ENCODE measurements around the gene MTHFD1L. TPM values are rescaled to one million over a fixed set of nuclear protein-coding genes. Genes with fewer than 3 reads are reported as not detected.

Gene MTHFD1L
- total RNA-seq, 1 donor from 2014 or later = 107 TPM

DNA sequence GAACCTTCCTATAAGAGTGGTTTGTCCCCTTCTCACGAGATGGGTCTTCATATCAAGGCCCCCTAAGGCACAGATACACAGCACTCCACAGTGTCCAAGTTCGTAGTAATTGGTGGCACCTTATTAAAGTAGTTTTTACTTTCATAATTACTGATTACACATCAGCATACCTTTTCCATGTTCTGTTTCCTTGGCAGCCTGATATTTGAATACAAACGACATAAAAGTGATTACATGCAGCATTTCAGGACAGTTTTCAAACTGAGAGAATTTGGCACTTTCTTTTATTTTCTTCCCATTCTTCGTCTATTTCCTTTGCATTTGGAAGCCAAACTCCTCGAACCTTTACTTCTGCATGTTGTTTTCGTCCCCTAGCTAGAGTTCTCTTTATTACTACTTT is 139.7 kb downstream of the MTHFD1L start:
- Mint-ChIP-seq H3K36me3 (ENCODE audit: low read depth, unreplicated experiment) (peaks cover 9% of the 10 kb centered on the region), H3K27me3 (ENCODE audit: low read depth, unreplicated experiment) (no peaks in the 10 kb centered on the region), H3K27ac (ENCODE audit: unreplicated experiment) (no peak overlapping the region), H3K4me1 (ENCODE audit: low read depth, unreplicated experiment) (peaks cover 6% of the 10 kb centered on the region), H3K9me3 (ENCODE audit: unreplicated experiment) (no peaks in the 10 kb centered on the region), H3K4me3 (ENCODE audit: unreplicated experiment) (no peak overlapping the region)
- Histone ChIP-seq H3K36me3 (ENCODE audit: insufficient read depth, low read length) (no peaks in the 10 kb centered on the region), H4K20me1 (ENCODE audit: insufficient read depth, low read length) (no peaks in the 10 kb centered on the region), H3K79me2 (ENCODE audit: insufficient read depth, low read length) (no peaks in the 10 kb centered on the region), H3K27me3 (ENCODE audit: insufficient read depth, low read length) (no peaks in the 10 kb centered on the region), H3K9ac (ENCODE audit: low read length) (peak overlapping the region; percentile 11), H3K4me3 (ENCODE audit: insufficient read depth, low read depth, low read length) (no peak overlapping the region), H3K27ac (ENCODE audit: low read depth, low read length) (peak overlapping the region; percentile 43), H3K9me3 (ENCODE audit: insufficient read depth, low read depth, low read length) (no peaks in the 10 kb centered on the region), H3K4me1 (ENCODE audit: insufficient read depth, low read length) (peaks cover 18% of the 10 kb centered on the region), H3K4me2 (ENCODE audit: low read length) (peak overlapping the region; percentile 85), H2AFZ (ENCODE audit: low read depth, low read length) (no peak overlapping the region)
- FAIRE-seq (no peak), DNase-seq (ENCODE audit: low read depth) (no peak)
- TF ChIP-seq, protein P1, sequence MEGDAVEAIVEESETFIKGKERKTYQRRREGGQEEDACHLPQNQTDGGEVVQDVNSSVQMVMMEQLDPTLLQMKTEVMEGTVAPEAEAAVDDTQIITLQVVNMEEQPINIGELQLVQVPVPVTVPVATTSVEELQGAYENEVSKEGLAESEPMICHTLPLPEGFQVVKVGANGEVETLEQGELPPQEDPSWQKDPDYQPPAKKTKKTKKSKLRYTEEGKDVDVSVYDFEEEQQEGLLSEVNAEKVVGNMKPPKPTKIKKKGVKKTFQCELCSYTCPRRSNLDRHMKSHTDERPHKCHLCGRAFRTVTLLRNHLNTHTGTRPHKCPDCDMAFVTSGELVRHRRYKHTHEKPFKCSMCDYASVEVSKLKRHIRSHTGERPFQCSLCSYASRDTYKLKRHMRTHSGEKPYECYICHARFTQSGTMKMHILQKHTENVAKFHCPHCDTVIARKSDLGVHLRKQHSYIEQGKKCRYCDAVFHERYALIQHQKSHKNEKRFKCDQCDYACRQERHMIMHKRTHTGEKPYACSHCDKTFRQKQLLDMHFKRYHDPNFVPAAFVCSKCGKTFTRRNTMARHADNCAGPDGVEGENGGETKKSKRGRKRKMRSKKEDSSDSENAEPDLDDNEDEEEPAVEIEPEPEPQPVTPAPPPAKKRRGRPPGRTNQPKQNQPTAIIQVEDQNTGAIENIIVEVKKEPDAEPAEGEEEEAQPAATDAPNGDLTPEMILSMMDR (IDR thresholded peaks at IDR 0.05; ENCODE audit: insufficient read depth, low read depth, low read length) = no peak
- TF ChIP-seq EZH2 (IDR thresholded peaks at IDR 0.05; ENCODE audit: insufficient read depth, low read length) = no peak

DNA sequence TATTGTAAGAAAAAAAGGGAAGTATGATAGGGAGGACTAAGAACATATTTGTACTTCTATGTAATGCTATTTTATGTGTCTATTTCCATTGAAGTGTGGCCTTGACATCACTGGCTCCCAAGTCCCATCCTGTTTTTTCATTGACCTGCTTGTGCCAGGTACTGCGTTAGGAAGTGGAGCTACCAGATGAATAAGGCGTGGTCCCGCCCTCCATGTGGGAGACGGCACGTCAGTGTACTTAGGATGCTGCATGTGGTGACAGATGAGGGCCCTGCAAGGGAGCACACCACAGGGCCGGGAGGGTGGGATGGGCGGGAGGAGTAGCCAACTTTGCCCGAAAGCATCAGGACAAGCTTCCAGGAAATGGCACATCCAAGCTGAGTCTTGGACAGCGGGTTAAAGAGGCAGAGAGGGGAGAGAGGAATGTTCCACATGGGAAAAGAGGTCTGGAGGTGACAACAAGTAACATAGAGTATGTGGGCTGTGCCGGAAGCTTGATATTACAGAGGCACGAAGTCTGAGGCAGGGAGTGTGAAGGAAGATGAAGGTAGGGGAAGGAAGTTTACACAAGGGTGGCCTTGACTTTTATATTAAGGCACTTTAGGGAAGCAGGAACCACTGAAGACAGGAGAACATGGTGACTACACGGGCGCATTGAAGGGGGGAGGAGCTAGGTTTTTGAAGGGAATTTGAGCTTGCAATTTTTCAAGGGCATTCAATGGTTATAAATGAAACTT is 140.6 kb downstream of the MTHFD1L start:
- Histone ChIP-seq H2AFZ (ENCODE audit: low read depth, low read length) (no peak overlapping the region), H3K27me3 (ENCODE audit: insufficient read depth, low read length) (no peaks in the 10 kb centered on the region), H3K4me2 (ENCODE audit: low read length) (no peak overlapping the region), H3K9me3 (ENCODE audit: insufficient read depth, low read depth, low read length) (no peaks in the 10 kb centered on the region), H3K79me2 (ENCODE audit: insufficient read depth, low read length) (no peaks in the 10 kb centered on the region), H3K27ac (ENCODE audit: low read depth, low read length) (no peak overlapping the region), H3K4me3 (ENCODE audit: insufficient read depth, low read depth, low read length) (no peak overlapping the region), H3K4me1 (ENCODE audit: insufficient read depth, low read length) (peaks cover 18% of the 10 kb centered on the region), H3K36me3 (ENCODE audit: insufficient read depth, low read length) (no peaks in the 10 kb centered on the region), H4K20me1 (ENCODE audit: insufficient read depth, low read length) (no peaks in the 10 kb centered on the region), H3K9ac (ENCODE audit: low read length) (no peak overlapping the region)
- Mint-ChIP-seq H3K27ac (ENCODE audit: unreplicated experiment) (no peak overlapping the region), H3K36me3 (ENCODE audit: low read depth, unreplicated experiment) (peaks cover 9% of the 10 kb centered on the region), H3K4me1 (ENCODE audit: low read depth, unreplicated experiment) (peaks cover 6% of the 10 kb centered on the region), H3K9me3 (ENCODE audit: unreplicated experiment) (no peaks in the 10 kb centered on the region), H3K4me3 (ENCODE audit: unreplicated experiment) (no peak overlapping the region), H3K27me3 (ENCODE audit: low read depth, unreplicated experiment) (no peaks in the 10 kb centered on the region)
- TF ChIP-seq, protein P1 (IDR thresholded peaks at IDR 0.05; ENCODE audit: insufficient read depth, low read depth, low read length) = no peak
- TF ChIP-seq EZH2 (IDR thresholded peaks at IDR 0.05; ENCODE audit: insufficient read depth, low read length) = no peak
- DNase-seq (ENCODE audit: low read depth) (no peak), FAIRE-seq (no peak)

DNA sequence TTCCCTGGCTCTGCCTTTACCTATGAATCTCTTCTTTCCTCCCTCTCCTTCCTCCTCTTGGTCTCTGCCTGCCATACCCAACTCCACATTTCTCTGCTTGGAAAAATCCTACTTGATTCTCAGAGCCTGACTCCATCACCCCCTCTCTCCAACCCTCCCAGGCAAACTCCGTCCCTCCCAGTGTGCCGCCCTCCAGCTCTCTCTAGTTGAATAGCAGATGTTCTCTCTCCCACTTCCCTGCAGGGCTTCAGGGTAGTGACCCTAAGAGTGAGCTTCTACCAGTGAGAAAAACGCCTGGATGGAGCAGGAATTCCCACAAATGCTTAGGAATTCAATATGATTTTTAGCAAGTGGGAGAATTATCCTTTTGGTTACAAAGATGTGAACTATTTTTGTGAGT is 141.6 kb downstream of the MTHFD1L start:
- Histone ChIP-seq H2AFZ (ENCODE audit: low read depth, low read length) (no peak overlapping the region), H3K9ac (ENCODE audit: low read length) (no peak overlapping the region), H4K20me1 (ENCODE audit: insufficient read depth, low read length) (no peaks in the 10 kb centered on the region), H3K36me3 (ENCODE audit: insufficient read depth, low read length) (peaks cover 4% of the 10 kb centered on the region), H3K27me3 (ENCODE audit: insufficient read depth, low read length) (no peaks in the 10 kb centered on the region), H3K9me3 (ENCODE audit: insufficient read depth, low read depth, low read length) (no peaks in the 10 kb centered on the region), H3K27ac (ENCODE audit: low read depth, low read length) (no peak overlapping the region), H3K4me3 (ENCODE audit: insufficient read depth, low read depth, low read length) (no peak overlapping the region), H3K4me1 (ENCODE audit: insufficient read depth, low read length) (peaks cover 20% of the 10 kb centered on the region), H3K4me2 (ENCODE audit: low read length) (no peak overlapping the region), H3K79me2 (ENCODE audit: insufficient read depth, low read length) (no peaks in the 10 kb centered on the region)
- Mint-ChIP-seq H3K27ac (ENCODE audit: unreplicated experiment) (no peak overlapping the region), H3K4me1 (ENCODE audit: low read depth, unreplicated experiment) (peaks cover 6% of the 10 kb centered on the region), H3K27me3 (ENCODE audit: low read depth, unreplicated experiment) (no peaks in the 10 kb centered on the region), H3K4me3 (ENCODE audit: unreplicated experiment) (no peak overlapping the region), H3K9me3 (ENCODE audit: unreplicated experiment) (no peaks in the 10 kb centered on the region), H3K36me3 (ENCODE audit: low read depth, unreplicated experiment) (peaks cover 11% of the 10 kb centered on the region)
- DNase-seq (ENCODE audit: low read depth) (no peak), FAIRE-seq (no peak)
- TF ChIP-seq, protein P1 (IDR thresholded peaks at IDR 0.05; ENCODE audit: insufficient read depth, low read depth, low read length) = no peak
- no peak for TF ChIP-seq EZH2 (IDR thresholded peaks at IDR 0.05; ENCODE audit: insufficient read depth, low read length)

Measured in astrocyte (in vitro differentiated cells and primary cell).